Prostate gland (tissue), 2 donors: ENCODE data around the gene CENPP. TPM values are rescaled to one million over a fixed set of nuclear protein-coding genes. Genes with fewer than 3 reads are reported as not detected.
A peak's percentile ranks its signal among the peaks of the same experiment; 100 is the strongest.
"Not testable (repeated sequence)": the region's sequence is repeated elsewhere in the genome, so short reads cannot be mapped to it uniquely, and the experiment has no call there.

ENCODE experiments used
- DNase-seq: peaks from one replicate; pipeline ENCODE4 v3.0.0-alpha.2; 2019; ENCODE audit warnings: low spot score
- H3K27ac ChIP-seq, 2 donors: fragments of 200-600 bp; sonication (generic); 2 replicates each; pipeline ENCODE4 v1.5.1; 2017 to 2019
- H3K27me3 ChIP-seq: fragments of 200-600 bp; sonication (generic); replicated peaks from 2 replicates; pipeline ENCODE4 v1.5.1; 2019; ENCODE audit not compliant: insufficient read depth
- H3K36me3 ChIP-seq, 2 donors: fragments of 200-600 bp; sonication (generic); 1 replicate in 1 of 2; 2 replicates in 1 of 2; pipeline versions ENCODE4 v1.5.1 to v1.8.1; 2017 to 2019
- H3K4me1 ChIP-seq: fragments of 200-600 bp; sonication (generic); replicated peaks from 2 replicates; pipeline ENCODE4 v1.5.1; 2019
- H3K4me3 ChIP-seq, 2 donors: fragments of 200-600 bp; sonication (generic); 2 replicates each; pipeline ENCODE4 v1.5.1; 2017 to 2019
- H3K9me3 ChIP-seq: fragments of 200-600 bp; sonication (generic); 2 replicates; pipeline ENCODE4 v1.5.1; 2017
- CTCF ChIP-seq, 4 experiments: fragments of 200-600 bp in 2 of 4; fragments of 450-650 bp in 2 of 4; sonication (generic) in 2 of 4; IDR thresholded peaks; 1 replicate in 3 of 4; 2 replicates in 1 of 4; pipeline ENCODE4 v1.5.1; 2016 to 2019; ENCODE audit warnings: antibody characterized with exemption in 4 of 4, mild to moderate bottlenecking in 2 of 4, moderate library complexity in 2 of 4
- POLR2A ChIP-seq: fragments of 450-650 bp; IDR thresholded peaks from one replicate; pipeline ENCODE4 v1.6.1; 2016; ENCODE audit warnings: antibody characterized with exemption, mild to moderate bottlenecking
- POLR2AphosphoS5 ChIP-seq: sonication (generic); formaldehyde crosslinking; IDR thresholded peaks from one replicate; pipeline ENCODE4 v1.6.1; 2017; ENCODE audit warnings: antibody characterized with exemption
- WGBS: methylation state at CpG from one replicate; pipeline ENCODE4 v1.1.5; 2018; 5-methylcytosine and 5-hydroxymethylcytosine counted together
- intact Hi-C: fragments of 100-400 bp; cut with DNase I; formaldehyde crosslinking; loops from one replicate; pipeline ENCODE4 v1.14.2; 2022
- total RNA-seq, 2 donors: library from RNA; depleted of rRNA; stranded (reverse); fragments of >200 nt; gene quantifications; one replicate each; pipeline ENCODE4 v1.1.0, GENCODE V29; 2016

CENPP gene
- total RNA-seq, 2 donors from 2014 or later: 1.4 to 21.5 TPM

DNA sequence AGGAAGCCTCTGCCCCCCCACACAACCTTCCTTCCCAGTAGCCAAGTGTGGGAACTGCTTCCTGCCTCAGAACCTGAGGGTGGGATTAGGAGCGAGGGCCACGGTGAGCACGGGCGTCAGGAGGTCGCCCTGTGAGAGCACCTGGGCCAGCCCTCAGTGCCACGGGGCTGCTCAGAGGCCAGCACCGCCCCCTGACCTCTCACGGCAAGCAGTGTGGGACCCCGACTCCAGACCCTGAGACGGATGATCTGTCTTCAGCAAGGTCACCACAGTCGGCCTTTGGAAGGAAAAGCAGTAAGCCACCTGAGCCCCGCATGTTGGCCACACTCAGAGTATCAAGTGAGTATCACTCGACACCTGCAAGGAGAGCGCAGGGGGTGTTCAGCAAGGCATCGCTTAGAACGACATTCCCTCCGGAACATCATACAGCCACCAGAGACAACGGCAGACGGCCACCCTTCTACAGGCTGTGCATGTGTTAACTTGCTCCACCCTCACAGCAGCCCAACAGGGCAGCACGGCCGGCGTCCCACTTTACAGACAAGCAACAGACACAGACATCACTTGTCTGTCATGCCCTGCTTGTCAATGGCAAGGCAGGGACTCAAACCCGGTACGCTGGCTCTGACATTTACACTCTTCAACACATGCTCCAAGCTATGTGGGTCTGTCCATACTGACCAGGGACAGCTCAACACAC, 294.0 kb downstream of the CENPP start:
- intact Hi-C loops: no loop called here
- 87% methylated on average over 24 of the region's 24 CpGs for WGBS
- H3K4me3 ChIP-seq: no peak overlapping the region
- no peak for TF ChIP-seq CTCF (IDR thresholded peaks at IDR 0.05)
- TF ChIP-seq POLR2AphosphoS5: no peak
- no peak for TF ChIP-seq POLR2A
- DNase-seq: no peak
- H3K9me3 ChIP-seq: no peaks in the 10 kb centered on the region
- H3K4me1 ChIP-seq: no peaks in the 10 kb centered on the region
- no peaks in the 10 kb centered on the region for H3K27me3 ChIP-seq
- peak overlapping the region in 1 of 2 donors; percentile 72 for H3K27ac ChIP-seq
- no peaks in the 10 kb centered on the region for H3K36me3 ChIP-seq

DNA sequence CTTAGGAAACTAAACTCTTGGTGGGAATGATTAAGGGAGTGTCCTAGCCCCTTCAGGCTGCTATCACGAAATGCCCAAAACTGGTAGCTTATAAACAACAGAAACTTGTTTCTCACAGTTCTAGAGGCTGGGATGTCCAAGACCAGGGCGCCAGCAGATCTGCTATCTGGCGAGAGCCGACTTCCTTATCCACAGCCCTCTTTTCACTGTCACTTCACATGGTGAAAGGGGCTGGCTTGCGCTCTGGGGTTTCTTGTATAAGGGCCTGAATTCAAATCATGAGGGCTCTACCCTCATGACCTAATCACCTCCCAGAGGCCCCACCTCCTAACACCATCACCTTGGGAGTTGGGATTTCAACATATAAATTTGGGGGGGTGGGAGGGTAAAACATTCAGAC, 295.1 kb downstream of the CENPP start:
- DNase-seq: no peak
- 90% methylated on average over 5 of the region's 5 CpGs for WGBS
- Histone ChIP-seq H3K36me3 (no peaks in the 10 kb centered on the region), H3K27me3 (no peaks in the 10 kb centered on the region), H3K4me3 (no peak overlapping the region), H3K4me1 (no peaks in the 10 kb centered on the region), H3K9me3 (no peaks in the 10 kb centered on the region), H3K27ac (no peak overlapping the region)
- TF ChIP-seq CTCF (IDR thresholded peaks at IDR 0.05) (no peak), POLR2A (no peak), POLR2AphosphoS5 (no peak)
- intact Hi-C loops: no loop called here

DNA sequence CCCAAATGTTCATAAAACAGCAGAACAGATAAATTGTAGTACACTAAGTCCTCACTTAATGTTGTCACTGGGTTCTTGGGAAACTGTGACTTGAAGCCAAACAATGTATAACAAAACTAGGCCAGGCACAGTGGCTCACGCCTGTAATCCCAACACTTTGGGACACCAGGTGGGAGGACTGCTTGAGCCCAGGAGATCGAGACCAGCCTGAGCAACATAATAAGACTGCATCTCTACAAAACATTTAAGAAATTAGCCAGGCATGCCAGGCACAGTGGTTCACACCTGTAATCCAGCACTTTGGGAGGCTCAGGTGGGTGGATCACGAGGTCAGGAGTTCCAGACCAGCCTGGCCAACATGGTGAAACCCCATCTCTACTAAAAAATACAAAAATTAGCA, 298.2 kb downstream of the CENPP start:
- DNase-seq, H3K4me3 ChIP-seq, H3K27me3 ChIP-seq, H3K36me3 ChIP-seq, H3K27ac ChIP-seq, H3K4me1 ChIP-seq, H3K9me3 ChIP-seq, intact Hi-C loops: not testable (repeated sequence)
- 88% methylated on average over 3 of the region's 3 CpGs for WGBS

- intact Hi-C loops: no loop called here
- H3K9me3 ChIP-seq: no peaks in the 10 kb centered on the region
- no peaks in the 10 kb centered on the region for H3K36me3 ChIP-seq
- no peak for DNase-seq
- H3K4me1 ChIP-seq: no peaks in the 10 kb centered on the region
- TF ChIP-seq POLR2AphosphoS5 (no peak), CTCF (IDR thresholded peaks at IDR 0.05) (no peak), POLR2A (no peak)
- H3K27me3 ChIP-seq: no peaks in the 10 kb centered on the region
- H3K4me3 ChIP-seq: no peak overlapping the region
- H3K27ac ChIP-seq: no peak overlapping the region
Measured at GRCh38 chr9:92626484-92626883, 300.7 kb downstream of the CENPP start.

DNA sequence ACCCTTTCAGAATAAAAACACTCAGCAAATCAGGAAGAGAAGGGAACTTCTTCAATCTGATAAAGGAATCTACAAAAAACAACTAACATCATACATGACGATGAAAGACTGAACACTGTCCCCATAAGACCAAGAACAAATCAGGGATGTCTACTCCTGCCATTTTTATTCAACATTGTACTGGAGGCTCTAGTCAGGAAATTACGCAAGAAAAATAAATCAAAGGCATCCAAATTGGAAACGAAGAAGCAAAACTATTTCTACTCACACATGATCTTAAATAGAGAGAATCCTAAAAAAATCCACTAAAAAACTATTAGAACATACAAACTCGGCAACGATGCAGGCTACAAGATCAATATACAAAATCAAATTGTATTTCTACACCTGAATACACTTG, 301.9 kb downstream of the CENPP start:
- TF ChIP-seq POLR2A (no peak), POLR2AphosphoS5 (no peak), CTCF (IDR thresholded peaks at IDR 0.05) (no peak)
- 92% methylated on average over 5 of the region's 5 CpGs for WGBS
- no peak overlapping the region for H3K27ac ChIP-seq
- no peaks in the 10 kb centered on the region for H3K4me1 ChIP-seq
- no peaks in the 10 kb centered on the region for H3K9me3 ChIP-seq
- DNase-seq: no peak
- H3K36me3 ChIP-seq: no peaks in the 10 kb centered on the region
- no peak overlapping the region for H3K4me3 ChIP-seq
- intact Hi-C loops: no loop called here
- H3K27me3 ChIP-seq: no peaks in the 10 kb centered on the region
